ENCODE results near the gene REM2. TPM values are rescaled to one million over a fixed set of nuclear protein-coding genes. Genes with fewer than 3 reads are reported as not detected.

Gene REM2, protein sequence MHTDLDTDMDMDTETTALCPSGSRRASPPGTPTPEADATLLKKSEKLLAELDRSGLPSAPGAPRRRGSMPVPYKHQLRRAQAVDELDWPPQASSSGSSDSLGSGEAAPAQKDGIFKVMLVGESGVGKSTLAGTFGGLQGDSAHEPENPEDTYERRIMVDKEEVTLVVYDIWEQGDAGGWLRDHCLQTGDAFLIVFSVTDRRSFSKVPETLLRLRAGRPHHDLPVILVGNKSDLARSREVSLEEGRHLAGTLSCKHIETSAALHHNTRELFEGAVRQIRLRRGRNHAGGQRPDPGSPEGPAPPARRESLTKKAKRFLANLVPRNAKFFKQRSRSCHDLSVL
- polyA plus RNA-seq (2013, experiment 1 of 2), result 1.8 TPM
- polyA plus RNA-seq (2013, experiment 2 of 2), result 1.8 TPM

DNA sequence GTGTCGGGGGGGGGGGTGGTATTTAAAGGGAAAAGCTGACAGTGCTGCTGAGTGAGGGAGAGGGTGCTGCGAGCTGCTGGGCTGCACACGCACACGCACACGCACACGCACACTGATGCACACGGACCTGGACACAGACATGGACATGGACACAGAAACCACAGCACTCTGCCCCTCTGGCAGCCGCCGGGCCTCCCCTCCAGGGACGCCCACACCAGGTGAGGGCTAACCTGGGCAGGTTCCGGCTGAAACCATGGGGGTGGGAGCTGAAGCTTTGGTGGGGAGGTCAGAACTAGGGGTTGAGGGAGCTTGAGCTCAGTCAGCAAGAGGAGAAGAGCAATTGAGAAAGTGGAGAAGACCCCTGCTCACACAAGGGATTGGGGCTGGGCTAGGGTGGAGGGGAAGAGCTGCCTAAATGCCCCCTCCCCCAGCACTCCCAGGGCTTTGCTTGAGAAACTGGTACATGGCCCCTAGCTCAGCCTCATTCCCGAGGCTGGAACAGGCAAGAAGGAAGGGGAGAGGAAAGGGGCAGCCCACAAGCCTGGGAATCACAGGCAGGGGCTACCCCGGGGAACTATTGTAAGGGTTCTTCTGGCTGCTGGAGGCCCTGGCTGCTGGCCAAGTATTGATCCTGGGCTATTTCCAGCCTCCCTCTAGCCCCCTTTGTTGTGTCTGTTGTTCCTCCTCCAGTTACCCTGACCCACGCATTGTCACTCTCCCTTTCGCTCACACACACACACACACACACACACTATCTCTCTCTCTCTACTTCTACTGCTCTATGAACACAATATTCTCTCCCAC lies at the start of gene REM2:
TSS of gene REM2 (plus strand) at position 50 of the 804 bp plus-strand sequence. CDS start at position 116, 66 bp downstream.
- Histone ChIP-seq H2BK12ac (ENCODE audit: low read length) (peak within 1 kb of the TSS; percentile 51), H3K4me2 (ENCODE audit: insufficient read depth, low read length, poor library complexity, severe bottlenecking) (peak within 1 kb of the TSS; percentile 81), H3K14ac (ENCODE audit: low read length) (no peak within 1 kb of the TSS), H3K23ac (ENCODE audit: low read depth, low read length, poor library complexity) (peak within 1 kb of the TSS; percentile 21), H3K4me1 (ENCODE audit: control insufficient read depth in 2 of 2, insufficient read depth in 1 of 2, low read depth in 1 of 2, low read length in 2 of 2) (peaks cover 34 to 41% of the 10 kb centered on the region in 2 donors), H2AK5ac (ENCODE audit: low read depth, low read length) (peak within 1 kb of the TSS; percentile 63), H3K9me3 (replicated peaks in 1 of 2; ENCODE audit: control insufficient read depth in 2 of 2, insufficient read depth in 1 of 2, low read depth in 1 of 2, low read length in 2 of 2) (no peaks in the 10 kb centered on the region), H3K18ac (ENCODE audit: low read length) (peak within 1 kb of the TSS; percentile 97), H3K27ac (replicated peaks; ENCODE audit: low read length) (peak within 1 kb of the TSS; percentile 27), H3K4ac (ENCODE audit: low read length) (peak within 1 kb of the TSS; percentile 43), H3K27me3 (ENCODE audit: control insufficient read depth in 3 of 3, insufficient read depth in 3 of 3, low read depth in 1 of 3, low read length in 3 of 3) (peaks cover 0 to 6% (median 0%) of the 10 kb centered on the region in 3 experiments), H2BK15ac (ENCODE audit: low read length) (no peak within 1 kb of the TSS), H2BK5ac (ENCODE audit: low read length) (no peak within 1 kb of the TSS), H2AFZ (ENCODE audit: low read length) (peak within 1 kb of the TSS; percentile 77), H3K36me3 (replicated peaks in 1 of 2; ENCODE audit: control insufficient read depth in 2 of 2, insufficient read depth in 2 of 2, low read length in 2 of 2) (no peaks in the 10 kb centered on the region), H2BK120ac (ENCODE audit: low read depth, low read length) (no peak within 1 kb of the TSS), H4K91ac (ENCODE audit: low read depth, low read length, poor library complexity) (peak within 1 kb of the TSS; percentile 40), H4K8ac (ENCODE audit: low read depth, low read length) (peak within 1 kb of the TSS; percentile 33), H3K4me3 (ENCODE audit: low read length in 2 of 2) (peak within 1 kb of the TSS; percentile 32 to 69), H3K79me1 (ENCODE audit: low read depth, low read length) (peaks cover 2% of the 10 kb centered on the region), H3K9ac (ENCODE audit: low read depth, low read length, poor library complexity) (peak within 1 kb of the TSS; percentile 78)
- no CpG with 5 or more reads among the region's 15 CpGs for WGBS, 2 donors (ENCODE audit: extremely low coverage in 2 of 2, insufficient read length in 2 of 2, insufficient replicate concordance in 1 of 2)
- DNase-seq (ENCODE audit: low spot score), result no peak

DNA sequence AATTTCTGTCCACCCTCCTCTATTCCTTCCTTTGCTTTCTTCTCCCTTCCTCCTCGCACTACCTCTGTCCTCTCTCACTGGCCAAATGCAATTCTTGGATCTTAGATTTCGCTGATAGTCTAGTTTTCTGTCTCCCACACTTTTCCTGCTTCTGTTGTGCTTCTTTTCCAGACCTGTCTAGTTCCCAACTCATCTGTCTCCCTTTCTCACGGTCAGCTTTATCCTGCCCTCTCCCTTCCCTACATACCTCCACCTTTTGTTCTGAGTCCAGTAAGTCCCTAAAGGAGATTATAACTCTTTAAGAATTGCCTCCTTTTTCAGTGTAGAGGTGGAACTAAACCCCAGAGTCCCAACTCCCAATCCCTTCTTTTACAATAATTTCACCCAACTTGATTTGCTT lies 47.5 kb upstream of the REM2 start:
- Histone ChIP-seq H3K4ac (ENCODE audit: low read length) (no peak overlapping the region), H2AFZ (ENCODE audit: low read length) (no peak overlapping the region), H3K36me3 (replicated peaks in 1 of 2; ENCODE audit: control insufficient read depth in 2 of 2, insufficient read depth in 2 of 2, low read length in 2 of 2) (peaks cover 11 to 44% of the 10 kb centered on the region in 2 donors), H3K23ac (ENCODE audit: low read depth, low read length, poor library complexity) (no peak overlapping the region), H3K79me1 (ENCODE audit: low read depth, low read length) (no peaks in the 10 kb centered on the region), H4K91ac (ENCODE audit: low read depth, low read length, poor library complexity) (no peak overlapping the region), H3K27me3 (ENCODE audit: control insufficient read depth in 3 of 3, insufficient read depth in 3 of 3, low read depth in 1 of 3, low read length in 3 of 3) (peaks cover 0 to 24% (median 3%) of the 10 kb centered on the region in 3 experiments), H2BK120ac (ENCODE audit: low read depth, low read length) (no peak overlapping the region), H3K14ac (ENCODE audit: low read length) (no peak overlapping the region), H2BK15ac (ENCODE audit: low read length) (no peak overlapping the region), H2AK5ac (ENCODE audit: low read depth, low read length) (no peak overlapping the region), H2BK12ac (ENCODE audit: low read length) (no peak overlapping the region), H3K27ac (replicated peaks; ENCODE audit: low read length) (no peak overlapping the region), H3K4me3 (ENCODE audit: low read length in 2 of 2) (no peak overlapping the region), H2BK5ac (ENCODE audit: low read length) (no peak overlapping the region), H3K9me3 (replicated peaks in 1 of 2; ENCODE audit: control insufficient read depth in 2 of 2, insufficient read depth in 1 of 2, low read depth in 1 of 2, low read length in 2 of 2) (peaks cover 0 to 5% of the 10 kb centered on the region in 2 donors), H3K4me1 (ENCODE audit: control insufficient read depth in 2 of 2, insufficient read depth in 1 of 2, low read depth in 1 of 2, low read length in 2 of 2) (peaks cover 3 to 8% of the 10 kb centered on the region in 2 donors), H3K4me2 (ENCODE audit: insufficient read depth, low read length, poor library complexity, severe bottlenecking) (no peak overlapping the region), H4K8ac (ENCODE audit: low read depth, low read length) (no peak overlapping the region), H3K9ac (ENCODE audit: low read depth, low read length, poor library complexity) (no peak overlapping the region), H3K18ac (ENCODE audit: low read length) (no peak overlapping the region)
- no CpG with 5 or more reads among the region's 3 CpGs for WGBS, 2 donors (ENCODE audit: extremely low coverage in 2 of 2, insufficient read length in 2 of 2, insufficient replicate concordance in 1 of 2)
- no peak for DNase-seq (ENCODE audit: low spot score)

DNA sequence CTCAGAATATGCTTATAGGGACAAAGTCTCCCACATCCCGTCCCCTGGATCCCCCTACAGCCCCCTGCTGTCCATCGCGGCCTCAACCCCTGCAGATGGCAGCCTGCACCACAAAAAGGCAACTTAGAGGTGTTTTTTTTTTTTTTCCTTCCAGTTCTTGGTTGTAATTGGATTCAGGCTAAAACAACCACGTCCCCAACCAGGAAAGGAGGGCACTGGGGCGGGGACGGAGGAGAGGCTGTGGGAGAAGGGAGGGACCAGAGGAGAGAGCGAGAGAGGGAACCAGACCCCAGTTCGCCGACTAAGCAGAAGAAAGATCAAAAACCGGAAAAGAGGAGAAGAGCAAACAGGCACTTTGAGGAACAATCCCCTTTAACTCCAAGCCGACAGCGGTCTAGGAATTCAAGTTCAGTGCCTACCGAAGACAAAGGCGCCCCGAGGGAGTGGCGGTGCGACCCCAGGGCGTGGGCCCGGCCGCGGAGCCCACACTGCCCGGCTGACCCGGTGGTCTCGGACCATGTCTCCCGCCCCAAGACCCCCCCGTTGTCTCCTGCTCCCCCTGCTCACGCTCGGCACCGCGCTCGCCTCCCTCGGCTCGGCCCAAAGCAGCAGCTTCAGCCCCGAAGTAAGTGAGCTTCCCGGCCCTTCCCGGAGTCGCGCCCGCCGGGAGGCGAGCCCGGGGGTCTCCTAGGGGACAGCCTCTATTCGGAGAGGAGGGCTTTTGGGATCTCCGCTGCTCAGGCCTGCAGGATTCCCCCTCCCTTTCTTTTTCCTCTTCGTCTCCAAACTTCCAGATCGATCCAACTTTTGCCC lies 46.5 kb upstream of the REM2 start, which contains the start of gene MMP14:
TSS of gene MMP14 (plus strand) at position 285 of the 813 bp plus-strand sequence. CDS start at position 518, 233 bp downstream.
- peak within 1 kb of the TSS; percentile 36 for H3K23ac ChIP-seq (ENCODE audit: low read depth, low read length, poor library complexity)
- H2AFZ ChIP-seq (ENCODE audit: low read length), result no peak within 1 kb of the TSS
- no CpG with 5 or more reads among the region's 46 CpGs for WGBS, 2 donors (ENCODE audit: extremely low coverage in 2 of 2, insufficient read length in 2 of 2, insufficient replicate concordance in 1 of 2)
- H3K79me1 ChIP-seq (ENCODE audit: low read depth, low read length), result no peaks in the 10 kb centered on the region
- H3K9me3 ChIP-seq (replicated peaks in 1 of 2; ENCODE audit: control insufficient read depth in 2 of 2, insufficient read depth in 1 of 2, low read depth in 1 of 2, low read length in 2 of 2), result peaks cover 0 to 5% of the 10 kb centered on the region in 2 donors
- H3K27me3 ChIP-seq (ENCODE audit: control insufficient read depth in 3 of 3, insufficient read depth in 3 of 3, low read depth in 1 of 3, low read length in 3 of 3), result peaks cover 0 to 24% (median 3%) of the 10 kb centered on the region in 3 experiments
- H3K4me2 ChIP-seq (ENCODE audit: insufficient read depth, low read length, poor library complexity, severe bottlenecking), result peak within 1 kb of the TSS; percentile 84
- H3K9ac ChIP-seq (ENCODE audit: low read depth, low read length, poor library complexity), result peak within 1 kb of the TSS; percentile 83
- peak within 1 kb of the TSS; percentile 52 for H2BK120ac ChIP-seq (ENCODE audit: low read depth, low read length)
- no peak for DNase-seq (ENCODE audit: low spot score)
- H2BK15ac ChIP-seq (ENCODE audit: low read length), result peak within 1 kb of the TSS; percentile 47
- H3K4ac ChIP-seq (ENCODE audit: low read length), result no peak within 1 kb of the TSS
- H4K8ac ChIP-seq (ENCODE audit: low read depth, low read length), result peak within 1 kb of the TSS; percentile 45
- H2BK12ac ChIP-seq (ENCODE audit: low read length), result no peak within 1 kb of the TSS
- no peak within 1 kb of the TSS for H2BK5ac ChIP-seq (ENCODE audit: low read length)
- no peak within 1 kb of the TSS for H3K27ac ChIP-seq (replicated peaks; ENCODE audit: low read length)
- H3K18ac ChIP-seq (ENCODE audit: low read length), result peak within 1 kb of the TSS; percentile 95
- peak within 1 kb of the TSS; percentile 90 for H3K14ac ChIP-seq (ENCODE audit: low read length)
- peaks cover 0 to 6% of the 10 kb centered on the region in 2 donors for H3K4me1 ChIP-seq (ENCODE audit: control insufficient read depth in 2 of 2, insufficient read depth in 1 of 2, low read depth in 1 of 2, low read length in 2 of 2)
- H4K91ac ChIP-seq (ENCODE audit: low read depth, low read length, poor library complexity), result no peak within 1 kb of the TSS
- peak within 1 kb of the TSS; percentile 76 for H2AK5ac ChIP-seq (ENCODE audit: low read depth, low read length)
- peaks cover 11 to 38% of the 10 kb centered on the region in 2 donors for H3K36me3 ChIP-seq (replicated peaks in 1 of 2; ENCODE audit: control insufficient read depth in 2 of 2, insufficient read depth in 2 of 2, low read length in 2 of 2)
- peak within 1 kb of the TSS in 1 of 2 donors; percentile 79 for H3K4me3 ChIP-seq (ENCODE audit: low read length in 2 of 2)

Data from neuronal stem cell (in vitro differentiated cells).